DOHH2 (cell line): ENCODE measurements around the gene NAB1.

Source experiments
- H3F3A ChIP-seq: fragments of 200-600 bp; sonication (generic), shearing (Covaris generic); 2 replicates; pipeline ENCODE4 v1.6.0; 2016; ENCODE audit warnings: antibody characterized with exemption, mild to moderate bottlenecking; ENCODE audit not compliant: control insufficient read depth, insufficient read depth
- H3K27ac ChIP-seq: fragments of 200-600 bp; sonication (generic); 2 replicates; pipeline ENCODE4 v1.5.1; 2014; ENCODE audit warnings: low read depth, mild to moderate bottlenecking, low read length, moderate library complexity
- H3K27me3 ChIP-seq: fragments of 200-600 bp; sonication (generic); 2 replicates; pipeline ENCODE4 v1.6.1; 2014; ENCODE audit warnings: mild to moderate bottlenecking, low read length, mixed read lengths; ENCODE audit not compliant: control insufficient read depth
- H3K36me3 ChIP-seq: fragments of 200-600 bp; sonication (generic); 2 replicates; pipeline ENCODE4 v1.6.1; 2014; ENCODE audit warnings: mild to moderate bottlenecking, low read length, moderate library complexity, mixed read lengths; ENCODE audit not compliant: control insufficient read depth
- H3K4me1 ChIP-seq: fragments of 200-600 bp; sonication (generic); 2 replicates; pipeline ENCODE4 v1.6.1; 2014; ENCODE audit warnings: mild to moderate bottlenecking, low read length, mixed read lengths; ENCODE audit not compliant: control insufficient read depth
- H3K4me2 ChIP-seq: fragments of 200-600 bp; sonication (generic); 2 replicates; pipeline ENCODE4 v1.6.0; 2014; ENCODE audit warnings: mild to moderate bottlenecking, low read length, moderate library complexity
- H3K4me3 ChIP-seq: fragments of 200-600 bp; sonication (generic); 2 replicates; pipeline ENCODE4 v1.5.1; 2014; ENCODE audit warnings: mild to moderate bottlenecking, low read length, mixed read lengths
- H3K79me2 ChIP-seq: fragments of 200-600 bp; sonication (generic); 2 replicates; pipeline ENCODE4 v1.6.1; 2014; ENCODE audit warnings: mild to moderate bottlenecking, low read length, mixed read lengths; ENCODE audit not compliant: control insufficient read depth
- H3K9me2 ChIP-seq: fragments of 200-600 bp; sonication (generic); replicated peaks from 2 replicates; pipeline ENCODE4 v1.6.1; 2014; ENCODE audit warnings: mild to moderate bottlenecking, low read length, mixed read lengths; ENCODE audit not compliant: control insufficient read depth
- H3K9me3 ChIP-seq: fragments of 200-600 bp; sonication (generic); 2 replicates; pipeline ENCODE4 v1.6.1; 2014; ENCODE audit warnings: antibody characterized with exemption, low read length, mixed read lengths; ENCODE audit not compliant: control insufficient read depth, insufficient read depth
- H4K20me1 ChIP-seq: fragments of 200-600 bp; sonication (generic); 2 replicates; pipeline ENCODE4 v1.6.0; 2014; ENCODE audit warnings: low read depth, mild to moderate bottlenecking, antibody characterized with exemption, low read length, moderate library complexity; ENCODE audit not compliant: control insufficient read depth, insufficient read depth
- CTCF ChIP-seq: fragments of 200-600 bp; sonication (generic); IDR thresholded peaks from one replicate; pipeline ENCODE4 v1.5.1; 2014; ENCODE audit warnings: antibody characterized with exemption, mild to moderate bottlenecking, low read depth, low read length; ENCODE audit not compliant: poor library complexity, severe bottlenecking
- EZH2phosphoT487 ChIP-seq: fragments of 200-600 bp; sonication (generic); IDR thresholded peaks from 2 replicates; pipeline ENCODE4 v1.6.1; 2017; ENCODE audit warnings: borderline replicate concordance, mild to moderate bottlenecking, antibody characterized with exemption, low read length, moderate library complexity, mixed read lengths

The NAB1 gene

GRCh38 chr2:190722835-190723234 is 74.0 kb downstream of the NAB1 start:
- H3K27ac ChIP-seq: no peak overlapping the region
- H3K79me2 ChIP-seq: no peaks in the 10 kb centered on the region
- H3K4me1 ChIP-seq: no peaks in the 10 kb centered on the region
- H3K36me3 ChIP-seq: no peaks in the 10 kb centered on the region
- no peak overlapping the region for H3K4me3 ChIP-seq
- no peak for TF ChIP-seq CTCF
- TF ChIP-seq EZH2phosphoT487: no peak
- no peaks in the 10 kb centered on the region for H4K20me1 ChIP-seq
- H3K4me2 ChIP-seq: no peak overlapping the region
- H3K9me3 ChIP-seq: no peaks in the 10 kb centered on the region
- H3F3A ChIP-seq: no peaks in the 10 kb centered on the region
- H3K27me3 ChIP-seq: peaks cover 34% of the 10 kb centered on the region
- no peaks in the 10 kb centered on the region for H3K9me2 ChIP-seq

DNA sequence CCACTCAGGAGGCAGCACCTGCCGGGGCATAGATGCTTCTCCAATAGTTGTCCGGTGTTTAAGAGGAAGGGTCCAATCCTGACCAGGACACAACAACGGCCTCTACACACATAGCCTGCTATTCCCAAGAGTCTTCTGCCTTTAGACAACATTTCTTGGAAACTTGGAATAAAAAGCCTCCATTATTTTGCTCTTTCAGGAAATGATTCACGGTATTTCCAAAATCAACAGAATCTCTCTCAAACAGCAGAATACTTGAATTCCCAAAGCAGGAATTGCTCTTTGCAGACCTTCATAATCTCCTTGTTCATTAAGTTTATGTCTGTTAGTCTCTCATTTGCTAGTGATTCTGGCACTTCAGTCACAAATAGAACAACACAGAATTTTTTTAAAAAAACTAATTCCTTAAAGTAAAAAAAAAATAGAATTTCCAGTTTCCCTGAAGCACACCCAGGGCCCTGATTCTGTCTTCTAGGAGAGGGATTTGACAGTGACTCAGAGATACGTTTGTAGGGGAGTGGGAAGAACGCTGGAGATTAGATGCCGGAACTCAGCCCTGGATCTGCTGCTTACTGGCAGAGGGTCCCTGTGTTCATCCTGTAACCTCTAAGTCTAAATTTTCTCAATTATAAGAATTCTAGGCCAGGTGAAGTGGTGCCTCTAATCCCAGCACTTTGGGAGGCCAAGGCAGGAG is 74.7 kb downstream of the NAB1 start:
- Histone ChIP-seq H3K27ac (no peak overlapping the region), H3K9me2 (no peaks in the 10 kb centered on the region), H3K4me3 (no peak overlapping the region), H3K4me2 (no peak overlapping the region), H3K9me3 (no peaks in the 10 kb centered on the region), H3K79me2 (no peaks in the 10 kb centered on the region), H3K4me1 (no peaks in the 10 kb centered on the region), H4K20me1 (no peaks in the 10 kb centered on the region), H3F3A (no peaks in the 10 kb centered on the region), H3K36me3 (no peaks in the 10 kb centered on the region), H3K27me3 (peaks cover 32% of the 10 kb centered on the region)
- TF ChIP-seq EZH2phosphoT487 (no peak), CTCF (no peak)

DNA sequence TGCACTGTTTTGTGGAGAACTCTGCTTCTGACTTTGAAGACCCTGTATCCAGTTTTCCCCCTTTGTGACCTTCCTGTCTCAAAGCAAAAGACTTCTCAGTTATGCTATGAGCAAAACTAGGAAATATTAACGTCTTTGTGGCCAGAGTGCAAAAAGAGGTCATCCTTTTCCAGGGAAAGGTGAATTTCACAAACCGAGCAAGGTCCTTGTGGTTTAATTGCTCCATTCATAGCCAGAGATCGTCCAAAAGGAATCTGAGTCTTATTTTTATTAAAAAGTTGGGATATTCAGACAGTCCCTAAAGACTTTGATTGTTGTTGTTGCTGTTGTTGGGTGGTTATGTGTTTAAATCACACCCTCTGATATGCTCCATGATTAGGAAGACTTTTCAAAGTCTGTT is 77.4 kb downstream of the NAB1 start:
- Histone ChIP-seq H4K20me1 (no peaks in the 10 kb centered on the region), H3K9me3 (no peaks in the 10 kb centered on the region), H3K4me3 (no peak overlapping the region), H3K36me3 (no peaks in the 10 kb centered on the region), H3K4me2 (no peak overlapping the region), H3K79me2 (no peaks in the 10 kb centered on the region), H3K27me3 (peaks cover 25% of the 10 kb centered on the region), H3F3A (no peaks in the 10 kb centered on the region), H3K9me2 (no peaks in the 10 kb centered on the region), H3K27ac (no peak overlapping the region), H3K4me1 (no peaks in the 10 kb centered on the region)
- no peak for TF ChIP-seq EZH2phosphoT487

- no peaks in the 10 kb centered on the region for H3K9me2 ChIP-seq
- no peaks in the 10 kb centered on the region for H3K36me3 ChIP-seq
- no peaks in the 10 kb centered on the region for H3K9me3 ChIP-seq
- no peak overlapping the region for H3K4me2 ChIP-seq
- no peaks in the 10 kb centered on the region for H4K20me1 ChIP-seq
- H3K4me3 ChIP-seq: no peak overlapping the region
- H3K27me3 ChIP-seq: no peaks in the 10 kb centered on the region
- H3K4me1 ChIP-seq: no peaks in the 10 kb centered on the region
- TF ChIP-seq EZH2phosphoT487 (no peak), CTCF (no peak)
- H3K79me2 ChIP-seq: no peaks in the 10 kb centered on the region
- no peaks in the 10 kb centered on the region for H3F3A ChIP-seq
- no peak overlapping the region for H3K27ac ChIP-seq
These were observed 87.5 kb downstream of the NAB1 start for GRCh38 chr2:190736355-190736754.
